MV-4-11 (cell line): ENCODE measurements around the gene LAD1.

Experiments
- DNase-seq: peaks from one replicate; lab custom pipeline; 2025; lab: John Stamatoyannopoulos, UW

The LAD1 gene, protein sequence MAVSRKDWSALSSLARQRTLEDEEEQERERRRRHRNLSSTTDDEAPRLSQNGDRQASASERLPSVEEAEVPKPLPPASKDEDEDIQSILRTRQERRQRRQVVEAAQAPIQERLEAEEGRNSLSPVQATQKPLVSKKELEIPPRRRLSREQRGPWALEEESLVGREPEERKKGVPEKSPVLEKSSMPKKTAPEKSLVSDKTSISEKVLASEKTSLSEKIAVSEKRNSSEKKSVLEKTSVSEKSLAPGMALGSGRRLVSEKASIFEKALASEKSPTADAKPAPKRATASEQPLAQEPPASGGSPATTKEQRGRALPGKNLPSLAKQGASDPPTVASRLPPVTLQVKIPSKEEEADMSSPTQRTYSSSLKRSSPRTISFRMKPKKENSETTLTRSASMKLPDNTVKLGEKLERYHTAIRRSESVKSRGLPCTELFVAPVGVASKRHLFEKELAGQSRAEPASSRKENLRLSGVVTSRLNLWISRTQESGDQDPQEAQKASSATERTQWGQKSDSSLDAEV

DNA sequence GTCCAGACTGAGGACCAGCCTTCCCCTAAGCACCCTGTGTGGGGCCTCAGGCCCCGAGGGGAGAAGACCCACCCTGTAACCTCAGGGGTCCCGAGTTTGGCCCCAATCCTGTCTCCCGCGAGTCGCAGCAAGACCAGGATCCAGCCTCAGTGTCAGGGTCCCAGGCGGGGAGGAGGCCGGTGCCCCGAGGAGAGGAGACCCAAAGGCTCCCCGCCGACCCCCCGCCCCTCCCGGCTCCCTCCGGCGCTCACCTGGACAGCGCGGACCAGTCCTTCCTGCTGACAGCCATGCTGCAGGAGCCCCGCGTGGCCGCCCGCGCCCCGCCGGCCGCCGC lies at the start of gene LAD1:
Gene LAD1 (minus strand): TSS at position 307 of the 334 bp plus-strand sequence. CDS start 18 bp downstream, at position 289.
- no peak for DNase-seq

GRCh38 chr1:201447903-201448871 lies 49.1 kb upstream of the LAD1 start:
- DNase-seq, result peak; percentile 39

DNA sequence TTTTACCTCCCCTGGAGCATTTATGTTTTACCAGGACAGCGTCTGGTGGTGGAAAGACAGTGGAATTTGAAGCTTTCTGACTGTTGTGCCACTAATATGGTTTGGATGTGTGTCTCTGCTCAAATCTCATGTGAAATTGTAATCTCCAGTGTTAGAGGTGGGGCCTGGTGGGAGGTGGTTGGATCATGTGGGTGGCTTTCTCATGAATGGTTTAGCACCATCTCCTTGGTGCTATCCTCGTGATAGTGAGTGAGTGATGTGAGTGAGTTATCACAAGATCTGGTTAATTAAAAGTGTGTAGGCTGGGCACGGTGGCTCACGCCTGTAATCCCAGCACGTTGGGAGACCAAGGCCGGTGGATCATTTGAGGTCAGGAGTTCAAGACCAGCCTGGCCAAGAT lies 46.2 kb upstream of the LAD1 start:
- no peak for DNase-seq

GRCh38 chr1:201444792-201445191 lies 45.7 kb upstream of the LAD1 start:
- DNase-seq, result peak; percentile 64

DNA sequence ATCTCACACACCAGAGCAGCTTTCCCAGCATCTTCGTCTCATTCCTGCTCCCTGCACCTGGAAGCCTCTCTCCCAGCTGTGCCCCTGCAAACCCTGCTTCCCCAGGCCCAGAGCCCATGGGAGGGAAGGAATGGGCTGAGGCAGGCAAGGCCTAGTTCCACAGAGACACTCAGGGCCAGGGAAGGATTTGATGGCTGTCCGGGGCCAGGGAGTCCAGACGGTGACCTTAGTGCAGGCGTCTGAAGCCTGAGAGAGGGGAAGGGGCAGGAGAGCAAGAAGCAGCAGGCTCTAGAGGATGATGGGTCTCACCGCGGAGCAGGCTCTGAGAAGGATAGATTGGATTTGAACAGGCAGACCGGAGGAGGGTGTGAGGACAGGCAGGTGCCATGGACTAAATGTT lies 44.6 kb upstream of the LAD1 start:
- DNase-seq, result no peak

GRCh38 chr1:201436969-201437368 lies 37.8 kb upstream of the LAD1 start:
- no peak for DNase-seq

GRCh38 chr1:201436393-201436792 lies 37.3 kb upstream of the LAD1 start:
- peak; percentile 31 for DNase-seq

GRCh38 chr1:201434266-201434665 lies 35.1 kb upstream of the LAD1 start:
- no peak for DNase-seq

- DNase-seq, result no peak
These were observed 34.5 kb upstream of the LAD1 start for GRCh38 chr1:201433609-201434008.

DNA sequence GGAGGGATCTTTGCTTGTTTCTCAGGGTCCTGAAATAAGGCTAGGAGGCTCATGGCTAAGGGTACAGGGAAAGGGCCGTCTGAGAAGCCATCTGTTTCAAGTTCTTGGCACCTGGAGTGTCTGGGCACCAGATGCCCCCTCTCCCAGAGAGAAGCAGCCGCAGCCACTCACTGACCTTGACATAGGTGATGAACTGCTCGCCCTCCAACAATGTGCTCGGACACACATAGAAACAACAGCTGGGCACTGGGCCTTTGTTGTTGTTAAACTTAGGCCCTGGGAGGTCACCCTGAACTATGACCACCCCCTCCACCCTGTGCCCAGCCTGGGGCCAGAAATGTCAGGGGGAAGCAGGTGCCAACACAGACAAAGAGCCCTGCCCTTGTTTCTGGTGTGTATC lies 31.7 kb upstream of the LAD1 start:
- DNase-seq, result no peak

- no peak for DNase-seq
These were observed 30.8 kb upstream of the LAD1 start for GRCh38 chr1:201429736-201430501.

DNA sequence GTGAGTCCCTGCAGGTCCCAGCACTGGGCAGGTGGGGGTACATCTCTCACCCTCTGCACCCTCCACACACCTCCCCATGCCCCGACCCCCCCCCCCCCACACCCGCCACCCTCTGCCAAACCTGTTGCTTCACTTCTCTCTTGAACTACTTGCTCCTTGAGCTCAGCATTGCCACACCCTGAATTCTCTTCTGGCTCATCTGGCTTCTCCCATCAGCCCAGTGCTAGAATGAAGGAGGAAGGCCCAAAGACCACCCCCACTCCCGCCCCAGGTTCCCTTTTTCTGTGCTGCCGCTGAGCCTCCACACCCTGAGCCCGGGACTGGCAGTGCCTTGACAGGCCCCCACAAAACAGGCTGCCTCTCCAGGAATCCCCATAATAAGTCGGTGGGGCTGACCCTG lies 28.8 kb upstream of the LAD1 start:
- DNase-seq, result peak; percentile 69

GRCh38 chr1:201426479-201427310 lies 27.6 kb upstream of the LAD1 start:
- DNase-seq, result peak; percentile 67

GRCh38 chr1:201424146-201424545 lies 25.0 kb upstream of the LAD1 start:
- no peak for DNase-seq

DNA sequence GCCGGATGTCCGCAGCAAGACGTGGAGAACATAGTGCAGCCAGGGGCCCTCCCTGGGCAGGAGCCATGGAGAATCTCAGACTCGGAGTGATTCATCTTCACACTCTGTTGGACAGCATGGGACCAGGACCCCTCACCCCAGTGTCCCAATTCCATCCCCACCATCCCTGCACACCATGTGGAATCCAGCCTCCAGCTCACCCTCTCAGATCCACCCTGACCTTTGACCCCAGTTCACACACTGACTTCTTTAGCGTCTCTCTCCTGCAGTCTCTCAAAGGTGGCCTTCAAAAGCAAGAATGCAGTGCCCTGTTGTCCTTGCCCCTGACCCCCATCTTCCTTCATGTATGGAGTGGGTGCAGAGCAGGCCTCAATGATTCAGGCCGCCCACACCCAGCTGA lies 24.5 kb upstream of the LAD1 start:
- no peak for DNase-seq

- no peak for DNase-seq
These were observed 23.4 kb upstream of the LAD1 start for GRCh38 chr1:201422436-201423030.

DNA sequence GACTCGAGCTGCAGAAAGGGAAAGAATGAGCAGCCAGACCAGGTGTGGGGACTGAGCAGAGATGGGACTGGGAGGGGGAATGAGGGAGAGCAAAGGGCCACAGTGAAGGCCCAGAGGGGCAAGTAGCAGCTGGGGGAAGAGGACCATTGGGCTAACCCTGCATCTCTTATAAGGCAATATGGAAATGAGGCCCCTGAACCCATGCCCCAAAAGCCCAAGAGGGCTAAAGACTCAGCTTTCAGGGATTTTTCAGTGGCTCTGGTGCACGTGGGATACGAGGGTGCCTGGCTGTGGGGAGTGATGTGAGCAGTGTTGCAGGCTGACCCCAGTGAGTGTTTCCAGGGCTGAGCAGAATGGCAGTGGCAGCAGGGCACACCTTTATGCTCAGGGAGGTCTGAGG lies 22.9 kb upstream of the LAD1 start:
- DNase-seq, result no peak

- no peak for DNase-seq
These were observed 21.9 kb upstream of the LAD1 start for GRCh38 chr1:201421041-201421440.

GRCh38 chr1:201420608-201421002 lies 21.5 kb upstream of the LAD1 start:
- DNase-seq, result no peak

GRCh38 chr1:201419746-201420607 lies 20.9 kb upstream of the LAD1 start:
- no peak for DNase-seq
